Measurements from ENCODE around the gene PARVG.

The PARVG gene

GRCh38 chr22:44196731-44197131 is 16.0 kb downstream of the PARVG start:
- DNase-seq (ENCODE audit: low read depth): no peak

GRCh38 chr22:44197271-44197670 is 16.5 kb downstream of the PARVG start:
- DNase-seq (ENCODE audit: low read depth): no peak

- no peak for DNase-seq (ENCODE audit: low read depth)
Measured at GRCh38 chr22:44199164-44199563, 18.4 kb downstream of the PARVG start.

- no peak for DNase-seq (ENCODE audit: low read depth)
Measured at GRCh38 chr22:44199866-44200265, 19.1 kb downstream of the PARVG start.

GRCh38 chr22:44200451-44200850 is 19.7 kb downstream of the PARVG start:
- DNase-seq (ENCODE audit: low read depth): no peak

GRCh38 chr22:44200855-44201550 is 20.3 kb downstream of the PARVG start:
- no peak for DNase-seq (ENCODE audit: low read depth)

- no peak for DNase-seq (ENCODE audit: low read depth)
Measured at GRCh38 chr22:44201665-44202064, 20.9 kb downstream of the PARVG start.

GRCh38 chr22:44202261-44202789 is 21.6 kb downstream of the PARVG start:
- DNase-seq (ENCODE audit: low read depth): no peak

GRCh38 chr22:44203203-44203602 is 22.5 kb downstream of the PARVG start:
- no peak for DNase-seq (ENCODE audit: low read depth)

- DNase-seq (ENCODE audit: low read depth): no peak
Measured at GRCh38 chr22:44204739-44205515, 24.2 kb downstream of the PARVG start.

- DNase-seq (ENCODE audit: low read depth): no peak
Measured at GRCh38 chr22:44205516-44206329, 25.0 kb downstream of the PARVG start.

- no peak for DNase-seq (ENCODE audit: low read depth)
Measured at GRCh38 chr22:44206330-44206645, 25.6 kb downstream of the PARVG start.

GRCh38 chr22:44206696-44207095 is 26.0 kb downstream of the PARVG start:
- no peak for DNase-seq (ENCODE audit: low read depth)

GRCh38 chr22:44207173-44207980 is 26.7 kb downstream of the PARVG start:
- DNase-seq (ENCODE audit: low read depth): no peak

GRCh38 chr22:44207981-44208317 is 27.2 kb downstream of the PARVG start:
- no peak for DNase-seq (ENCODE audit: low read depth)

GRCh38 chr22:44209343-44209742 is 28.6 kb downstream of the PARVG start:
- no peak for DNase-seq (ENCODE audit: low read depth)

GRCh38 chr22:44210722-44211121 is 30.0 kb downstream of the PARVG start:
- DNase-seq (ENCODE audit: low read depth): no peak

- no peak for DNase-seq (ENCODE audit: low read depth)
Measured at GRCh38 chr22:44211256-44211945, 30.7 kb downstream of the PARVG start.

- no peak for DNase-seq (ENCODE audit: low read depth)
Measured at GRCh38 chr22:44211946-44212930, 31.5 kb downstream of the PARVG start.

GRCh38 chr22:44212936-44213335 is 32.2 kb downstream of the PARVG start:
- DNase-seq (ENCODE audit: low read depth): no peak
